HepG2 (cell line): ENCODE data around the gene XRCC5. TPM values are rescaled to one million over a fixed set of nuclear protein-coding genes. Genes with fewer than 3 reads are reported as not detected.
A peak's percentile ranks its signal among the peaks of the same experiment; 100 is the strongest.

ENCODE experiments used
- BCL6 ChIP-seq: IDR thresholded peaks from 2 replicates; pipeline ENCODE4 v1.6.1; 2016; ENCODE audit warnings: missing genetic modification reagents, missing compliant biosample characterization
- GATAD1 ChIP-seq: IDR thresholded peaks from 2 replicates; pipeline ENCODE4 v1.6.1; 2016; ENCODE audit warnings: missing genetic modification reagents, missing compliant biosample characterization
- HNF1A ChIP-seq, 2 experiments: sonication (generic) in 1 of 2; formaldehyde crosslinking in 1 of 2; IDR thresholded peaks; 2 replicates each; pipeline versions ENCODE4 v1.4.0 to v1.6.1; 2016 to 2020; ENCODE audit warnings: borderline replicate concordance in 1 of 2, low read depth in 1 of 2, mild to moderate bottlenecking in 1 of 2, missing genetic modification reagents in 1 of 2
- KAT8 ChIP-seq: IDR thresholded peaks from 2 replicates; pipeline ENCODE4 v1.6.1; 2016; ENCODE audit warnings: missing genetic modification reagents, missing compliant biosample characterization
- MIER3 ChIP-seq: IDR thresholded peaks from 2 replicates; pipeline ENCODE4 v1.6.1; 2016; ENCODE audit warnings: missing compliant biosample characterization, borderline replicate concordance
- MTERF4 ChIP-seq: sonication (generic); formaldehyde crosslinking; IDR thresholded peaks from 2 replicates; pipeline ENCODE4 v1.8.0; 2023; ENCODE audit warnings: mild to moderate bottlenecking, missing genetic modification reagents
- NR2F1 ChIP-seq, 2 experiments: fragments of 450-650 bp in 1 of 2; formaldehyde crosslinking in 1 of 2; IDR thresholded peaks; 2 replicates each; pipeline versions ENCODE4 v1.5.0 to v1.6.1; 2016 to 2020; ENCODE audit warnings: mild to moderate bottlenecking in 1 of 2, missing compliant biosample characterization in 1 of 2, missing genetic modification reagents in 1 of 2, moderate library complexity in 1 of 2
- RBFOX2 ChIP-seq: fragments of 200-400 bp; formaldehyde crosslinking; IDR thresholded peaks from 2 replicates; pipeline ENCODE4 v1.6.1; 2017; ENCODE audit warnings: low read depth, mild to moderate bottlenecking, low read length
- RXRA ChIP-seq: sonication (generic); formaldehyde crosslinking; IDR thresholded peaks from 2 replicates; pipeline ENCODE4 v1.5.1; 2020; ENCODE audit warnings: missing genetic modification reagents
- TBL1XR1 ChIP-seq: fragments of 150-350 bp; IDR thresholded peaks from 2 replicates; pipeline ENCODE4 v1.6.1; 2014; ENCODE audit warnings: borderline replicate concordance, low read length; ENCODE audit not compliant: partially characterized antibody
- ZBTB3 ChIP-seq: sonication (generic); formaldehyde crosslinking; IDR thresholded peaks from 2 replicates; pipeline ENCODE4 v1.4.0; 2020; ENCODE audit warnings: low read depth, mild to moderate bottlenecking, moderate library complexity, missing genetic modification reagents, borderline replicate concordance
- ZNF160 ChIP-seq: sonication (generic); formaldehyde crosslinking; IDR thresholded peaks from 2 replicates; pipeline ENCODE4 v1.8.0; 2022; ENCODE audit warnings: mild to moderate bottlenecking, inconsistent platforms, missing genetic modification reagents
- ZNF260 ChIP-seq: sonication (generic); formaldehyde crosslinking; IDR thresholded peaks from 2 replicates; pipeline ENCODE4 v1.4.0; 2020; ENCODE audit warnings: missing genetic modification reagents, low read depth, mild to moderate bottlenecking, borderline replicate concordance
- ZNF501 ChIP-seq: sonication (generic); formaldehyde crosslinking; IDR thresholded peaks from 2 replicates; pipeline ENCODE4 v1.5.1; 2020; ENCODE audit warnings: mild to moderate bottlenecking, moderate library complexity, missing genetic modification reagents
- ZNF687 ChIP-seq: sonication (generic); formaldehyde crosslinking; IDR thresholded peaks from 2 replicates; pipeline ENCODE4 v1.5.1; 2020; ENCODE audit warnings: mild to moderate bottlenecking, missing genetic modification reagents, moderate library complexity
- ZNF737 ChIP-seq: sonication (generic); formaldehyde crosslinking; IDR thresholded peaks from 2 replicates; pipeline ENCODE4 v1.5.0; 2020; ENCODE audit warnings: missing genetic modification reagents, mild to moderate bottlenecking, borderline replicate concordance
- ZNF747 ChIP-seq: sonication (generic); formaldehyde crosslinking; IDR thresholded peaks from 2 replicates; pipeline ENCODE4 v1.8.1; 2023; ENCODE audit warnings: missing genetic modification reagents, mild to moderate bottlenecking, borderline replicate concordance
- ZNF775 ChIP-seq: sonication (generic); formaldehyde crosslinking; IDR thresholded peaks from 2 replicates; pipeline ENCODE4 v1.4.0; 2020; ENCODE audit warnings: missing genetic modification reagents, mild to moderate bottlenecking, moderate library complexity, borderline replicate concordance
- ZSCAN9 ChIP-seq: IDR thresholded peaks from 2 replicates; pipeline ENCODE4 v1.6.1; 2016; ENCODE audit warnings: borderline replicate concordance
- polyA plus RNA-seq, 8 experiments: library from polyadenylated mRNA; depleted of rRNA in 3 of 8; stranded (reverse) in 7 of 8; unstranded in 1 of 8; fragments of >200 nt; fragmentation: Illumina TruSeq in 4 of 8; extraction: Trizol in 4 of 8; gene quantifications; 2 replicates each; pipeline versions ENCODE4 v1.2.1 to v1.2.3, GENCODE V29; 2011 to 2016; ENCODE audit warnings: low read depth in 4 of 8, missing spikeins in 1 of 8, mixed read lengths in 1 of 8; ENCODE audit not compliant: insufficient read depth in 1 of 8
- total RNA-seq, 5 experiments: library from RNA; depleted of rRNA; stranded (reverse); fragments of >200 nt; fragmentation: Illumina TruSeq; extraction: Trizol; gene quantifications; 2 replicates each; pipeline ENCODE4 v1.2.3, GENCODE V29; 2016; ENCODE audit warnings: low read depth in 1 of 5

XRCC5 gene
- total and polyA plus RNA-seq, 2 of the 13 experiments (the other 11 are each of a cell fraction or from before 2014, with no cell fraction given) = 264 to 454 TPM

GRCh38 chr2:216114714-216115531 lies 5.8 kb downstream of the XRCC5 start (continued):
- peak; percentile 66 for TF ChIP-seq ZNF687
- TF ChIP-seq KAT8 (CRISPR knock-in tag) = peak; percentile 80
- 0 out of 2 replicates have a peak, but pooled peaks have one; percentile 23 for TF ChIP-seq MIER3
- TF ChIP-seq RXRA (CRISPR knock-in tag) = no peak
- no peak for TF ChIP-seq ZNF737 (CRISPR knock-in tag)
- 0 out of 2 replicates have a peak, but pooled peaks have one; percentile 26 for TF ChIP-seq ZNF747
- no peak for TF ChIP-seq BCL6 (CRISPR knock-in tag)
- no peak for TF ChIP-seq HNF1A (IDR thresholded peaks at IDR 0.05; ENCODE audit: low read depth)
- TF ChIP-seq HNF1A (CRISPR knock-in tag; IDR thresholded peaks at IDR 0.05; ENCODE audit: borderline replicate concordance) = peak; percentile 49; the same call in 1 of the 2 replicates
- TF ChIP-seq MTERF4 (CRISPR knock-in tag) = no peak; the same call in 1 of the 2 replicates
- peak; percentile 75; the same call in 1 of the 2 replicates for TF ChIP-seq ZNF775
- 0 out of 4 replicates have a peak, but pooled peaks of 1 of the 2 experiments have one; percentile 53 for TF ChIP-seq NR2F1 (CRISPR knock-in tag; IDR thresholded peaks at IDR 0.05)
- TF ChIP-seq ZNF501 (CRISPR knock-in tag) = peak; percentile 95
- peak; percentile 49; the same call in 1 of the 2 replicates for TF ChIP-seq ZBTB3 (CRISPR knock-in tag)
- peak; percentile 35 for TF ChIP-seq TBL1XR1
- no peak for TF ChIP-seq ZNF160
- 0 out of 2 replicates have a peak, but pooled peaks have one; percentile 12 for TF ChIP-seq ZSCAN9 (CRISPR knock-in tag)
- peak; percentile 77 for TF ChIP-seq RBFOX2
- no peak for TF ChIP-seq GATAD1 (CRISPR knock-in tag)
- TF ChIP-seq ZNF260 = no peak
